NCI-H1417 treated with DMSO at 0.1 percent for 48 hours (cell line): ENCODE measurements around the gene ACP4.
"Not testable (repeated sequence)": the region's sequence is repeated elsewhere in the genome, so short reads cannot be mapped to it uniquely, and the experiment has no call there.

Experiments
- DNase-seq: peaks from one replicate; lab custom pipeline; 2025; lab: John Stamatoyannopoulos, UW

The ACP4 gene

GRCh38 chr19:50790396-50790795 lies at the start of gene ACP4:
Gene ACP4 (plus strand): TSS chr19:50790415. CDS start chr19:50790415, 0 bp downstream.
- DNase-seq = no peak

GRCh38 chr19:50741179-50741933 lies 48.9 kb upstream of the ACP4 start:
- no peak for DNase-seq

GRCh38 chr19:50743537-50743936 lies 46.7 kb upstream of the ACP4 start:
- DNase-seq = no peak

- no peak for DNase-seq
Measured at GRCh38 chr19:50745221-50745620, 45.0 kb upstream of the ACP4 start.

GRCh38 chr19:50747141-50747540 lies 43.1 kb upstream of the ACP4 start:
- DNase-seq = not testable (repeated sequence)

- DNase-seq = no peak
Measured at GRCh38 chr19:50749490-50749889, 40.7 kb upstream of the ACP4 start.

GRCh38 chr19:50750010-50750409 lies 40.2 kb upstream of the ACP4 start:
- DNase-seq = no peak

- DNase-seq = no peak
Measured at GRCh38 chr19:50753879-50754278, 36.3 kb upstream of the ACP4 start.

- not testable (repeated sequence) for DNase-seq
Measured at GRCh38 chr19:50756244-50756643, 34.0 kb upstream of the ACP4 start.

- not testable (repeated sequence) for DNase-seq
Measured at GRCh38 chr19:50757624-50758023, 32.6 kb upstream of the ACP4 start.

GRCh38 chr19:50759076-50759475 lies 31.1 kb upstream of the ACP4 start:
- not testable (repeated sequence) for DNase-seq

GRCh38 chr19:50759886-50760285 lies 30.3 kb upstream of the ACP4 start:
- DNase-seq = no peak

- DNase-seq = not testable (repeated sequence)
Measured at GRCh38 chr19:50761501-50761900, 28.7 kb upstream of the ACP4 start.

GRCh38 chr19:50763521-50763920 lies 26.7 kb upstream of the ACP4 start:
- not testable (repeated sequence) for DNase-seq

GRCh38 chr19:50764409-50764808 lies 25.8 kb upstream of the ACP4 start:
- no peak for DNase-seq

GRCh38 chr19:50766746-50767145 lies 23.5 kb upstream of the ACP4 start:
- not testable (repeated sequence) for DNase-seq

- not testable (repeated sequence) for DNase-seq
Measured at GRCh38 chr19:50767263-50767662, 23.0 kb upstream of the ACP4 start.

GRCh38 chr19:50768277-50768676 lies 21.9 kb upstream of the ACP4 start:
- no peak for DNase-seq

- not testable (repeated sequence) for DNase-seq
Measured at GRCh38 chr19:50770164-50770563, 20.1 kb upstream of the ACP4 start, which contains the start of gene GPR32. Gene GPR32 (plus strand): TSS chr19:50770464. CDS start chr19:50770601, 137 bp downstream.

GRCh38 chr19:50770888-50771287 lies 19.3 kb upstream of the ACP4 start:
- DNase-seq = no peak

GRCh38 chr19:50772476-50772875 lies 17.7 kb upstream of the ACP4 start:
- DNase-seq = no peak

- not testable (repeated sequence) for DNase-seq
Measured at GRCh38 chr19:50772912-50773311, 17.3 kb upstream of the ACP4 start.

- not testable (repeated sequence) for DNase-seq
Measured at GRCh38 chr19:50773454-50773853, 16.8 kb upstream of the ACP4 start.

- DNase-seq = no peak
Measured at GRCh38 chr19:50776131-50776530, 14.1 kb upstream of the ACP4 start.
